ENCODE data around the gene PRCP.

PRCP gene

DNA sequence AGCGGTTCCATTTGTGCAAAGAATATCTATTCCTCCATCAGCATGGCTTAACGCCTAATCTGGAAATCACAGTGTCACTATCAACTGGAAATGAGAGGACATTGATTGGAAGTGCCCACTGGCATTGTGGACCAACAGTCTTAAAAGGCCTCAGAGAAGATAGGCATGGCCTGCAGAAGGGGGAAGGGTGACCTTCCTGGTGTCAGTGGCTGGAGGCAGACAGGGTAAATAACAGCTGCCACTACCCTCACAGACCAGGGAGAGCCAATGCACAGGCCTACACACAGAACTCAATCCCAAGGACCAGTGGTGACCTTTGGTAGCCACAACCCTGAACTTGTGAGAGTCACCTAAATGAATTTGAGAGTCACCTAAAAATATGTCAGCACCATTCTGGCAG is 37.3 kb upstream of the PRCP start:
- DNase-seq (ENCODE audit: low spot score) = no peak
- TF ChIP-seq, protein P1, sequence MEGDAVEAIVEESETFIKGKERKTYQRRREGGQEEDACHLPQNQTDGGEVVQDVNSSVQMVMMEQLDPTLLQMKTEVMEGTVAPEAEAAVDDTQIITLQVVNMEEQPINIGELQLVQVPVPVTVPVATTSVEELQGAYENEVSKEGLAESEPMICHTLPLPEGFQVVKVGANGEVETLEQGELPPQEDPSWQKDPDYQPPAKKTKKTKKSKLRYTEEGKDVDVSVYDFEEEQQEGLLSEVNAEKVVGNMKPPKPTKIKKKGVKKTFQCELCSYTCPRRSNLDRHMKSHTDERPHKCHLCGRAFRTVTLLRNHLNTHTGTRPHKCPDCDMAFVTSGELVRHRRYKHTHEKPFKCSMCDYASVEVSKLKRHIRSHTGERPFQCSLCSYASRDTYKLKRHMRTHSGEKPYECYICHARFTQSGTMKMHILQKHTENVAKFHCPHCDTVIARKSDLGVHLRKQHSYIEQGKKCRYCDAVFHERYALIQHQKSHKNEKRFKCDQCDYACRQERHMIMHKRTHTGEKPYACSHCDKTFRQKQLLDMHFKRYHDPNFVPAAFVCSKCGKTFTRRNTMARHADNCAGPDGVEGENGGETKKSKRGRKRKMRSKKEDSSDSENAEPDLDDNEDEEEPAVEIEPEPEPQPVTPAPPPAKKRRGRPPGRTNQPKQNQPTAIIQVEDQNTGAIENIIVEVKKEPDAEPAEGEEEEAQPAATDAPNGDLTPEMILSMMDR (IDR thresholded peaks at IDR 0.05; ENCODE audit: extremely low read depth, missing control alignments) = no peak

DNA sequence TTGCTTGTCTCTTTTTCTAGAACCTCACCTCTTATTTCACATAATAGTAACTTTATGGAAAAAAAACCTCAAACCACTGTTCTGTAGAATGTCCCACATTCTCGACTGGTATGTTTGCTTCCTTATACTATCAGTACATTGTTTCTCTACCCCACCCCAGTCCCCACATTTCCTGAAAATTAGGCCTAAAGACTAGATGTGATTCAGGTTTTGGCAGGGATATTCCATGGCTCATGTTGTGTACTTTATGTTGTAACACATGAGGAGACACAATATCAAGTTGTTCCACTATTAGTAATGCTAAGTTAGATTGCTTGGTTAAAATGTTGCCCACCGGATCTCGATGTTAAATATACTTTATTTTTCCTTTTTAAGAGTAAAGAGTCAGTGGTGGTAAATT is 36.0 kb upstream of the PRCP start:
- no peak for DNase-seq (ENCODE audit: low spot score)
- TF ChIP-seq, protein P1 (IDR thresholded peaks at IDR 0.05; ENCODE audit: extremely low read depth, missing control alignments) = no peak

DNA sequence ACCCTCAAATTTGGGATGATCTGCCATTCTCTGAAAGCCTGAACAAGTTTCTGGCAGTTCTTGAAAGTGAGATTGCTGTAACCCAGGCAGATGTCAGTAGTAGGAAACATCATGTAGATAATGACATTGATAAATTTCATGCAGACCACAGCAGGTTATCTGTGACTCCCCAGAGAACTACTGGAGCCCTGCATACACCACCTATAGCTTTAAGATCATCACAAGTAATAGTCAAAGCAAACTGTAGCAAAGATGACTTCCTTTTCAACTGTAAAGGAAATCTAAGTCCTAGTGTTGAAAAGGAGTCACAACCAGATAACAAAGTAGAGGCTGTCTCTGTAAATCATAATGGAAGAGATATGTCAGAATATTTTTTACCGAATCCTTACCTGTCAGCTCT is 32.3 kb upstream of the PRCP start:
- DNase-seq (ENCODE audit: low spot score) = no peak
- TF ChIP-seq, protein P1 (IDR thresholded peaks at IDR 0.05; ENCODE audit: extremely low read depth, missing control alignments) = no peak

DNA sequence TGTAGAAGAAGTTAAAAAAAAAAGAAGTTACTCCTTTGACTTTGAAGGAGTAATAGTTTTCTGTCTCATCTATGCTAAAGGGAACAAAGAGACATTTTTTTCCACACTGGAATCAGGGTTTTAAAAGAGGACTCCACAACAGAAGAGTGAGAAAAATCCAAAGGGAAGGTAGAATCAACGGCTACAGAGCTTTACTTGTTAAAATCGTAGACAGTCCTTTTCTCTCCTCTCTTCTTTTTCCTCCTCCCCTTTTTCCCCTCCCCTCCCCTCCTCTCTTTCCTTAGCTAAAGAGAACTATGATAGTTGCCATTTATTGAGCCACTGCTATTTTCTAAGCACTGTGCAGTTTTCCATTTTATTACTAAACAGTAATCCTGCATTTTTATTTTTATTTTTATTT is 30.5 kb upstream of the PRCP start:
- TF ChIP-seq, protein P1 (IDR thresholded peaks at IDR 0.05; ENCODE audit: extremely low read depth, missing control alignments) = no peak
- no peak for DNase-seq (ENCODE audit: low spot score)

DNA sequence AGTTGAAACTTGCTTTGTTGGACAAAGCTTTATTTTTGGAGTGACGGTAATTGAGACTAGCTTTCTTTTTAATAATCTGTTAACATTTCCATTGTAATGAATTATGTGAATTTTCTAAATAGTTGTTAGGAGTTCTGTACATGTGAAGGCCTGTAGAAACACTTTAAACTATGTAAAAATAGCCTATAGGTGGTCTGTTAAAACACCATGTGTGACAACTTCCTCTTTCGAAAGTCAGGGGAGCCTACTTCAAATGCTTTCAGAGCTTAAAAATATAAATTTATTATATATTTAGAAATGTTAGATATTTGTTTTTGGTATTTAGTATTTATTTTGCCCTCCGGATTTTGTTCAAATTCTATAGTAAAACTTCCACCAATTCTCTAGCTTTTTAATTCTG is 30.0 kb upstream of the PRCP start:
- DNase-seq (ENCODE audit: low spot score) = peak; percentile 19
- TF ChIP-seq, protein P1 (IDR thresholded peaks at IDR 0.05; ENCODE audit: extremely low read depth, missing control alignments) = no peak

DNA sequence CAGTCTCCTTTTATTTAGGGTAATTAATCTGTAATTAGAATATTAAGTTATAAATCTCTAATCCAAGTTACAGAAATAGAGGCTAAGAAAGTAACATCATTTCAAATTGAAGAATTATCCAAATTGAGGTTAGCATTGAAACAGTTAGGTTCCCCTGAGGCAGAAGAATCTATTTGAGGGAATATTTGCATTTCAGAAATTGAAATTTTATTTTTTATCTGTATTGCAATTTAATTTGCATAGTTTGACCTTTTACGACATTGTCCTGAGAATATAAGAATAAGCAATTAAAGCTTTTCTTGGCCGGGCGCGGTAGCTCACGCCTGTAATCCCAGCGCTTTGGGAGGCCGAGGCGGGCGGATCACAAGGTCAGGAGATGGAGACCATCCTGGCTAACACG is 28.9 kb upstream of the PRCP start:
- TF ChIP-seq, protein P1 (IDR thresholded peaks at IDR 0.05; ENCODE audit: extremely low read depth, missing control alignments) = no peak
- no peak for DNase-seq (ENCODE audit: low spot score)

DNA sequence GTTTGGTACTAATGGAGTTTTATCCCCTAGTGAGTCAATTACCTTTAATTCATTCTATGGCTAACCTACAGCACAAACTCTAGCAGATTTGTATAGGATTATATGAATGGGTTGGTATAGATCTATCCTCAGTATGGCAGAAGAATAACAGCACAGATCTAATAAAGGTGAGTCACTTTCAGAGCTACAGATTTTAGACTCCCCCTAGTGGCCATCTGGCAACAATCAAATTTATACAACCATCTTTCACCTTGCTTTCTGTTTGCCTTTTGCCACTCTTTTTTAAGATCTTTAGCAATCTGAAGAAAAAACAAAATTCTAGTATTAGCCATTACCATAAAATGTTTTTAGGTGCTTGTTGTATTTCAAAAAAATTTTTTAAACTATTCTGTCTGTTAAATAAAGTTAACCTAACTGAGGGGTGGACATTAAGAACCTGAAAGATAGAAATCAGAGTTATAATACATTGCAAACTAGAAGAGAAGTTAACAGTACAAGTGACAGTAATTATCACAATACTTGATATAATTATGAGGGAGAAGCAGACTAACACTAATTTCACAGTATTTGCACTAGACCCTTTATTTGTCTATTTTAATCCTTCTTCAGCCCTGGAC is 27.1 kb upstream of the PRCP start:
- TF ChIP-seq, protein P1 (IDR thresholded peaks at IDR 0.05; ENCODE audit: extremely low read depth, missing control alignments) = peak; percentile 53
- peak; percentile 31 for DNase-seq (ENCODE audit: low spot score)

Data from GM20000 (cell line).